WI38 (cell line): ENCODE results near the gene METAP2.

Experiments used
- H3K4me3 ChIP-seq: 2 replicates; pipeline ENCODE4 v1.5.1; 2011; ENCODE audit warnings: low read depth, mild to moderate bottlenecking, control low read depth, low read length
- TF ChIP-seq, protein P1 (sequence below): IDR thresholded peaks from 2 replicates; pipeline ENCODE4 v1.5.1; 2012; ENCODE audit warnings: low read depth, mild to moderate bottlenecking, control low read depth, low read length

The METAP2 gene

DNA sequence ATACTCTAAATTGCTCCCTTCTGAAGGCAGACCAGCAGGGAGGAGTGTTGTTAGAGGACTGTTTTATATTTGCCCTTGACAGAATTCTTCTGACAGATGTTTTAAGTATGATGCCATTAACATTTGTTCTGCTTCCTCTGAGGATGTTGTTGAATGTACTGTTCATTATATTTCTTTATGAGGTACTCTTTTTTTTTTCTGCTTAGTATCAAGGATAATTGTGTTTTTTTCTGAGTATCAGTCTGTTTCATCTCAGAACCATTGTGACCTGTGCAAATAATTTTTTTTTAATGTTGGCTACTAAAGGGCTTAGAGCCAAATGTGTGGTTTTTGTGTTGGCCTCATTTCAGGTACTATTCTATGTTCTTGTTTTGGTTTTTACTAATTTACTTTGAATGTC, 10.6 kb downstream of the METAP2 start:
- TF ChIP-seq, protein P1, sequence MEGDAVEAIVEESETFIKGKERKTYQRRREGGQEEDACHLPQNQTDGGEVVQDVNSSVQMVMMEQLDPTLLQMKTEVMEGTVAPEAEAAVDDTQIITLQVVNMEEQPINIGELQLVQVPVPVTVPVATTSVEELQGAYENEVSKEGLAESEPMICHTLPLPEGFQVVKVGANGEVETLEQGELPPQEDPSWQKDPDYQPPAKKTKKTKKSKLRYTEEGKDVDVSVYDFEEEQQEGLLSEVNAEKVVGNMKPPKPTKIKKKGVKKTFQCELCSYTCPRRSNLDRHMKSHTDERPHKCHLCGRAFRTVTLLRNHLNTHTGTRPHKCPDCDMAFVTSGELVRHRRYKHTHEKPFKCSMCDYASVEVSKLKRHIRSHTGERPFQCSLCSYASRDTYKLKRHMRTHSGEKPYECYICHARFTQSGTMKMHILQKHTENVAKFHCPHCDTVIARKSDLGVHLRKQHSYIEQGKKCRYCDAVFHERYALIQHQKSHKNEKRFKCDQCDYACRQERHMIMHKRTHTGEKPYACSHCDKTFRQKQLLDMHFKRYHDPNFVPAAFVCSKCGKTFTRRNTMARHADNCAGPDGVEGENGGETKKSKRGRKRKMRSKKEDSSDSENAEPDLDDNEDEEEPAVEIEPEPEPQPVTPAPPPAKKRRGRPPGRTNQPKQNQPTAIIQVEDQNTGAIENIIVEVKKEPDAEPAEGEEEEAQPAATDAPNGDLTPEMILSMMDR = no peak
- no peak overlapping the region for H3K4me3 ChIP-seq

DNA sequence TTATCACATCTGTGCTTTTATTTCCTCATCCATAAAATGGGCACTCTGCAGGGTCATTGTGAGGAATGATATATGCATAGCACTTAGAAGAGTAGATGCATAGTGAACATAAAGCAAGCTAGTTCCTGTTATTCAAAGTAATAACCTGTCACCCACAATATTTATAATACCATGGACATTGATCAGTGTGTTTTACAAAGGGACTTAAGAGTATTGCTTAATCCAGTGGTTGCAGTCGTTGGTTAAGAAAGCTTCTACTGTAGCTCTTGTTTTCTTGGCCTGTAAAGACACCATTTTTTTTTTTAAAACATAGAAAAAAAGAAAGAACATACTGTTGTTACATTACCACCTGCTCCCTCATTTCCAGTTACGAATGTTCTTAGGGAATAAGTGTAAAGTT, 13.1 kb downstream of the METAP2 start:
- no peak overlapping the region for H3K4me3 ChIP-seq
- TF ChIP-seq, protein P1 = no peak

GRCh38 chr12:95492462-95492861, 18.5 kb downstream of the METAP2 start:
- H3K4me3 ChIP-seq = no peak overlapping the region
- TF ChIP-seq, protein P1 = no peak

GRCh38 chr12:95494888-95495287, 20.9 kb downstream of the METAP2 start:
- H3K4me3 ChIP-seq = no peak overlapping the region
- TF ChIP-seq, protein P1 = no peak

DNA sequence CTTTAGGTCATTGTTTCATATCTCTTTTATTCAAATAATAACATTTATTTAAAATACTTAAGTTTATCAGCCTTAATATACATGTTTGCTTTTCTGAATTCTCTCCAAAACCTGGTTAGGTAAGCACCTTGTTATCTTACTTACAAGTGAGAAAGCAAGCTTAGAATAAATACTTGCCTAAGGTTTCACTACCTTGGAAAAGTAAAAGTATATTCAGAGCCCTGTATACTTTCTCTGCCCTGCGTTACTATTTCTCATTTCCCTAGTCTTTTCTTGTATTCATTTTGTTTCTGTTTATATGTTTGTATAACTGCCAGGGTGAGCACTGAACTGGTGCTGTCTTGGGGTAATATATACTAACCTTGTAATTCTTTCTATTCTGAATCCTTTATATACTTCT, 21.5 kb downstream of the METAP2 start:
- TF ChIP-seq, protein P1 = no peak
- no peak overlapping the region for H3K4me3 ChIP-seq

- TF ChIP-seq, protein P1 = no peak
- H3K4me3 ChIP-seq = no peak overlapping the region
These were observed 23.1 kb downstream of the METAP2 start for GRCh38 chr12:95497031-95497430.

DNA sequence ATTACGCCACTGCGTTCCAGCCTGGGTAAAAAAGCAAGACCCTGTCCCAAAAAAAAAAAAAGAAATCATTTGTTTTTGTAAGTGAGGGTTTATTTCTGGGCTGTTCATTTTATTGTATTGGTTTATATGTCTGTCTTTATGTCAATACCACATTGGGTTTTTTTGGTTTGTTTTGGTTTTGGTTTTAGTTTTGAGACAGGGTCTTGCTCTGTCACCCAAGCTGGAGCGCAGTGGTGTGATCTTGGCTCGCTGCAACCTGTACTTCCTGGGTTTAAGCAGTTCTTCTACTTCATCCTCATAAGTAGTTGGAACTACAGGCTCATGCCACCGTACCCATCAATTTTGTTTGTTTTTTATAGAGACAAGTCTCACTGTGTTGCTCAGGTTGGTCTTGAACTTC, 25.0 kb downstream of the METAP2 start:
- no peak overlapping the region for H3K4me3 ChIP-seq

More for the DNA sequence above, 25.0 kb downstream of the METAP2 start:
- TF ChIP-seq, protein P1 = no peak
